Tibial nerve (tissue), 4 donors: Measurements from ENCODE around the gene YTHDF1. TPM values are rescaled to one million over a fixed set of nuclear protein-coding genes. Genes with fewer than 3 reads are reported as not detected.
A peak's percentile ranks its signal among the peaks of the same experiment; 100 is the strongest.

Experiments used
- DNase-seq, 2 donors: peaks; one replicate each; pipeline ENCODE4 v3.0.0-alpha.2; 2019; ENCODE audit warnings: low spot score in 2 of 2
- H3K27ac ChIP-seq, 4 donors: fragments of 200-600 bp; sonication (generic) in 3 of 4; one replicate each; pipeline ENCODE4 v1.5.1; 2017 to 2019; ENCODE audit warnings: mild to moderate bottlenecking in 1 of 4
- H3K27me3 ChIP-seq, 2 donors: fragments of 200-600 bp; sonication (generic) in 1 of 2; one replicate each; pipeline versions ENCODE4 v1.5.1 to v1.6.0; 2017 to 2019
- H3K36me3 ChIP-seq, 3 donors: fragments of 200-600 bp; sonication (generic); one replicate each; pipeline ENCODE4 v1.5.1; 2018 to 2019
- H3K4me1 ChIP-seq, 4 donors: fragments of 200-600 bp; sonication (generic) in 3 of 4; one replicate each; pipeline ENCODE4 v1.5.1; 2017 to 2019
- H3K4me3 ChIP-seq, 4 donors: fragments of 200-600 bp; sonication (generic) in 3 of 4; one replicate each; pipeline ENCODE4 v1.5.1; 2017 to 2019; ENCODE audit warnings: mild to moderate bottlenecking in 1 of 4, moderate library complexity in 1 of 4
- H3K9me3 ChIP-seq, 4 donors: fragments of 200-600 bp; sonication (generic) in 3 of 4; one replicate each; pipeline ENCODE4 v1.5.1; 2017 to 2019
- CTCF ChIP-seq, 5 experiments: fragments of 200-600 bp in 3 of 5; fragments of 450-650 bp in 2 of 5; sonication (generic) in 3 of 5; IDR thresholded peaks; one replicate each; pipeline ENCODE4 v1.5.1; 2016 to 2019; ENCODE audit warnings: antibody characterized with exemption in 5 of 5, mild to moderate bottlenecking in 3 of 5, moderate library complexity in 2 of 5
- EP300 ChIP-seq, 2 donors: sonication (generic); formaldehyde crosslinking; IDR thresholded peaks; one replicate each; pipeline ENCODE4 v1.6.1; 2017; ENCODE audit warnings: antibody characterized with exemption in 2 of 2, mild to moderate bottlenecking in 1 of 2
- POLR2A ChIP-seq, 2 donors: fragments of 450-650 bp; IDR thresholded peaks; one replicate each; pipeline ENCODE4 v1.6.1; 2017; ENCODE audit warnings: antibody characterized with exemption in 2 of 2, mild to moderate bottlenecking in 2 of 2, moderate library complexity in 2 of 2
- WGBS, 2 donors: methylation state at CpG; one replicate each; pipeline ENCODE4 v1.1.5; 2018; 5-methylcytosine and 5-hydroxymethylcytosine counted together
- total RNA-seq, 4 donors: library from RNA; depleted of rRNA; stranded (reverse); fragments of >200 nt; gene quantifications; one replicate each; pipeline ENCODE4 v1.1.0, GENCODE V29; 2016

Gene YTHDF1
- total RNA-seq, 4 donors from 2014 or later = 20.7 to 25.5 (median 23.3) TPM

DNA sequence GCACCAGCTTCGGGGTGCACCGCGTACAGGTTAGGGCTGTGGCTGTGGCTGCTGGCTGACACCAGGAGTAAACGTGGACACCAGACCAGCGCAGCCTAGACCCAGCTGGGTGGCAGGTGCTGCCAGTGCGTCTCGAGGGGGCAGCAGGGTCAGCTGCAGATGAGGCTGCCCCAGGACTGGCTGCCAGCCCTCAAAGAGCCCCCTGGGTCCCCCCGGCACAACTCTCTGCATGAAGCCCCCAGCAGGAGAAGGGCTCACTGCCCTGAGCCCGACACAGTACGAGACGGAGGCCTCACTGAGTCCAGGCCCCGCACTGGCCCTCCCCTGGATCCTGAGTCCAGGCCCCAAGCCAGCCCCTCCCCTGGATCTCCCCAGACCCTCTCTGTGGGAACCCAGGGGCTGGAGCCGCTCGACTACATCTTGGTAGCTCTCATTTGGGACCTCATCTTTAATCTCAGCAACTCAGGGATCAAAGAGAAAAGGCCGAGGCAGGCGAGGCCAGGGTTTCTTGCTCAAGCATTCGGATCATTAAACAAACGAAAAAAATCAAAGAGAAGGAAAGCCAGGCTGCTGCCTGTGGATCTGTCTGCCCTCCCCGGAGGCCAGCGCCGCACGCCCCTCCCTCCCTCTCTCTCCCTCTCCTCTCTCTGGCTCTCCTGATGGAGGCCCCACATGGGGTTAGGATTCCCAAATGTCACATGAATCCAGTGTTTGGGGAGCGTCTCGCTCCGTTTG, 45.3 kb upstream of the YTHDF1 start:
- H3K27ac ChIP-seq = peak overlapping the region in 2 of 4 donors; percentile 0 to 28
- no peak for DNase-seq
- H3K27me3 ChIP-seq = peaks cover 0 to 70% of the 10 kb centered on the region in 2 donors
- no peaks in the 10 kb centered on the region for H3K9me3 ChIP-seq
- 36 to 37% methylated on average over 23 to 25 of the region's 25 CpGs for WGBS, 2 donors
- peaks cover 0 to 18% (median 0%) of the 10 kb centered on the region in 4 donors for H3K4me1 ChIP-seq
- H3K4me3 ChIP-seq = no peak overlapping the region
- H3K36me3 ChIP-seq = no peaks in the 10 kb centered on the region
- TF ChIP-seq EP300 (IDR thresholded peaks at IDR 0.05) = no peak

- no peak for DNase-seq
- no peaks in the 10 kb centered on the region for H3K36me3 ChIP-seq
- no peaks in the 10 kb centered on the region for H3K9me3 ChIP-seq
- H3K27me3 ChIP-seq = peaks cover 0 to 70% of the 10 kb centered on the region in 2 donors
- H3K4me1 ChIP-seq = peaks cover 0 to 18% (median 0%) of the 10 kb centered on the region in 4 donors
- WGBS, 2 donors = 80 to 97% methylated on average over 11 to 14 of the region's 15 CpGs
- no peak overlapping the region for H3K27ac ChIP-seq
- H3K4me3 ChIP-seq = no peak overlapping the region
- no peak for TF ChIP-seq POLR2A (IDR thresholded peaks at IDR 0.05)
- TF ChIP-seq CTCF (IDR thresholded peaks at IDR 0.05) = no peak
- no peak for TF ChIP-seq EP300 (IDR thresholded peaks at IDR 0.05)
Observed at GRCh38 chr20:63260521-63260920, 44.6 kb upstream of the YTHDF1 start.

DNA sequence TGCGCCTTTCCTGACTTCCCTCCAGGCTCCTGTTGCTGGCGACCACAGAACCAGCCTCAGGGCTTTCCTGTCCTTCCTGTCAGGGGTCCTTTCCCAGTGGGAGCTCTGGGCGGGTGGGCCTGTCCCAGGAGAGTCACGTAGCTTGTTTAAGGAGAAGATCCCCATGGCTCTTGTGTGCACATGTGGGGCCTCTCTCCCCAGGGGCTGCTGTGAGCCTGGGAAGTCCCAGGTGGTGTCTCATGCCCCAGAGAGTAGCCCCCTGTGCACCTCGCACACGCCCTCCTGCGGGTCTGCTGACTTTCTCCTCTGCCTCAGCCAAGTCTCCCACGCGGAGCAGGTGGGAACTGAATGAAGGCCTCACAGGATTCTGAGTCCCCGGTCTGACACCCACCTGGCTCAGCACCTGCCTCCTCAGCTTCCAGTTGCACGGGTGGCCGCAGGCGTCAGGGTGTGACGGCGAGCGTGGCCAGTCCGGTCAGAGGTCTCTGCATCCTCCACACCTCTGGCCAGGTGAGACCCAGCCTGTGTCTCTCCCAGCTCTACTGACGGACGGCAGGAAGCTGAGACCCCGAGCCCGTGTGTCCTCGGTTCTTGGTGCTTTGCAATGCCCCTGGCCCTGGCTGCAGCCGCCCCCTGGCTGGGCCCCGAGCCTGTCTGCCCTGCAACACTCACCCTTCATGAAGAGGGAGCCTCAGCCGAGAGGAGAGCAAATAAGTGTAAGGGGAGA, 44.0 kb upstream of the YTHDF1 start:
- TF ChIP-seq CTCF (IDR thresholded peaks at IDR 0.05) (no peak), POLR2A (IDR thresholded peaks at IDR 0.05) (no peak), EP300 (IDR thresholded peaks at IDR 0.05) (no peak)
- peak overlapping the region in 1 of 4 donors; percentile 13 for H3K27ac ChIP-seq
- no peak for DNase-seq
- H3K9me3 ChIP-seq = no peaks in the 10 kb centered on the region
- H3K27me3 ChIP-seq = peaks cover 0 to 70% of the 10 kb centered on the region in 2 donors
- no peaks in the 10 kb centered on the region for H3K36me3 ChIP-seq
- no peak overlapping the region for H3K4me3 ChIP-seq
- peaks cover 0 to 19% (median 0%) of the 10 kb centered on the region in 4 donors for H3K4me1 ChIP-seq
- 85 to 86% methylated on average over 21 to 25 of the region's 25 CpGs for WGBS, 2 donors

GRCh38 chr20:63258781-63259180, 42.9 kb upstream of the YTHDF1 start:
- H3K27ac ChIP-seq = peak overlapping the region in 1 of 4 donors; percentile 8
- H3K9me3 ChIP-seq = no peaks in the 10 kb centered on the region
- no peak for TF ChIP-seq CTCF (IDR thresholded peaks at IDR 0.05)
- TF ChIP-seq POLR2A (IDR thresholded peaks at IDR 0.05) = no peak
- no peak for TF ChIP-seq EP300 (IDR thresholded peaks at IDR 0.05)
- 13 to 16% methylated on average over 8 of the region's 8 CpGs for WGBS, 2 donors
- DNase-seq = no peak
- peaks cover 0 to 30% (median under 1%) of the 10 kb centered on the region in 4 donors for H3K4me1 ChIP-seq
- H3K4me3 ChIP-seq = no peak overlapping the region
- H3K27me3 ChIP-seq = peaks cover 0 to 73% of the 10 kb centered on the region in 2 donors
- no peaks in the 10 kb centered on the region for H3K36me3 ChIP-seq

GRCh38 chr20:63257629-63258028, 41.7 kb upstream of the YTHDF1 start:
- Histone ChIP-seq H3K27ac (no peak overlapping the region), H3K4me3 (no peak overlapping the region), H3K36me3 (no peaks in the 10 kb centered on the region), H3K4me1 (peaks cover 0 to 42% (median 8%) of the 10 kb centered on the region in 4 donors), H3K27me3 (peaks cover 0 to 79% of the 10 kb centered on the region in 2 donors), H3K9me3 (no peaks in the 10 kb centered on the region)
- 83 to 86% methylated on average over 12 to 13 of the region's 13 CpGs for WGBS, 2 donors
- no peak for DNase-seq
- TF ChIP-seq POLR2A (IDR thresholded peaks at IDR 0.05) = no peak
- TF ChIP-seq CTCF (IDR thresholded peaks at IDR 0.05) = no peak
- no peak for TF ChIP-seq EP300 (IDR thresholded peaks at IDR 0.05)
